ENCODE results near the gene TMEM163.

- TF ChIP-seq POLR2A (IDR thresholded peaks at IDR 0.05) (no peak), CTCF (IDR thresholded peaks at IDR 0.05) (no peak), EP300 (IDR thresholded peaks at IDR 0.05) (no peak)
Measured at GRCh38 chr2:134540990-134541389, 177.8 kb downstream of the TMEM163 start.
